ENCODE data around the gene G0S2.

Gene G0S2

DNA sequence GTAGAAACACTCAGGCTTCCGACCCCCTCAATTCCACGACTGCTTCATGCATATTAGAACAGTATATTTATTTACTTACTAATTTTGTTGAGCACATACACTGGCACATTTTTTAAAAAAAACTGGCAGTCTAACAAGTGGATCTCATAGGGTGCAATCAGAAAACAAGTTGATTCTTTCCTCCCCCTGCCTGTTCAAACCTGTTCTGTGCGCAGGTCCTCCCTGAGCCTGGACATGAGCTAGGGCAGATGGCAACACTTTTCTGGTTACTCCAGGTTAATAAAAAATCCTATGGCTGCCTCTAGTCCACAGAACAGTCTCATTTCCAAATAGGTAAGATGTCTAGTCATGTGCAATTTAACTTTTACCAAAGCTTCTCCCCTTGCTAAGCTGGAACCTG, 48.1 kb downstream of the G0S2 start:
- H3K4me1 ChIP-seq (ENCODE audit: control insufficient read depth in 1 of 2, insufficient read depth in 1 of 2, low read depth in 1 of 2, low read length in 1 of 2), result no peaks in the 10 kb centered on the region
- TF ChIP-seq, protein P1, sequence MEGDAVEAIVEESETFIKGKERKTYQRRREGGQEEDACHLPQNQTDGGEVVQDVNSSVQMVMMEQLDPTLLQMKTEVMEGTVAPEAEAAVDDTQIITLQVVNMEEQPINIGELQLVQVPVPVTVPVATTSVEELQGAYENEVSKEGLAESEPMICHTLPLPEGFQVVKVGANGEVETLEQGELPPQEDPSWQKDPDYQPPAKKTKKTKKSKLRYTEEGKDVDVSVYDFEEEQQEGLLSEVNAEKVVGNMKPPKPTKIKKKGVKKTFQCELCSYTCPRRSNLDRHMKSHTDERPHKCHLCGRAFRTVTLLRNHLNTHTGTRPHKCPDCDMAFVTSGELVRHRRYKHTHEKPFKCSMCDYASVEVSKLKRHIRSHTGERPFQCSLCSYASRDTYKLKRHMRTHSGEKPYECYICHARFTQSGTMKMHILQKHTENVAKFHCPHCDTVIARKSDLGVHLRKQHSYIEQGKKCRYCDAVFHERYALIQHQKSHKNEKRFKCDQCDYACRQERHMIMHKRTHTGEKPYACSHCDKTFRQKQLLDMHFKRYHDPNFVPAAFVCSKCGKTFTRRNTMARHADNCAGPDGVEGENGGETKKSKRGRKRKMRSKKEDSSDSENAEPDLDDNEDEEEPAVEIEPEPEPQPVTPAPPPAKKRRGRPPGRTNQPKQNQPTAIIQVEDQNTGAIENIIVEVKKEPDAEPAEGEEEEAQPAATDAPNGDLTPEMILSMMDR (IDR thresholded peaks at IDR 0.05), result no peak
- no peak overlapping the region for H3K4me3 ChIP-seq (ENCODE audit: low read depth in 1 of 2, low read length in 1 of 2)
- no peaks in the 10 kb centered on the region for H3K27me3 ChIP-seq
- no peaks in the 10 kb centered on the region for H3K36me3 ChIP-seq
- no peaks in the 10 kb centered on the region for H3K9me3 ChIP-seq
- no peak overlapping the region for H3K27ac ChIP-seq

DNA sequence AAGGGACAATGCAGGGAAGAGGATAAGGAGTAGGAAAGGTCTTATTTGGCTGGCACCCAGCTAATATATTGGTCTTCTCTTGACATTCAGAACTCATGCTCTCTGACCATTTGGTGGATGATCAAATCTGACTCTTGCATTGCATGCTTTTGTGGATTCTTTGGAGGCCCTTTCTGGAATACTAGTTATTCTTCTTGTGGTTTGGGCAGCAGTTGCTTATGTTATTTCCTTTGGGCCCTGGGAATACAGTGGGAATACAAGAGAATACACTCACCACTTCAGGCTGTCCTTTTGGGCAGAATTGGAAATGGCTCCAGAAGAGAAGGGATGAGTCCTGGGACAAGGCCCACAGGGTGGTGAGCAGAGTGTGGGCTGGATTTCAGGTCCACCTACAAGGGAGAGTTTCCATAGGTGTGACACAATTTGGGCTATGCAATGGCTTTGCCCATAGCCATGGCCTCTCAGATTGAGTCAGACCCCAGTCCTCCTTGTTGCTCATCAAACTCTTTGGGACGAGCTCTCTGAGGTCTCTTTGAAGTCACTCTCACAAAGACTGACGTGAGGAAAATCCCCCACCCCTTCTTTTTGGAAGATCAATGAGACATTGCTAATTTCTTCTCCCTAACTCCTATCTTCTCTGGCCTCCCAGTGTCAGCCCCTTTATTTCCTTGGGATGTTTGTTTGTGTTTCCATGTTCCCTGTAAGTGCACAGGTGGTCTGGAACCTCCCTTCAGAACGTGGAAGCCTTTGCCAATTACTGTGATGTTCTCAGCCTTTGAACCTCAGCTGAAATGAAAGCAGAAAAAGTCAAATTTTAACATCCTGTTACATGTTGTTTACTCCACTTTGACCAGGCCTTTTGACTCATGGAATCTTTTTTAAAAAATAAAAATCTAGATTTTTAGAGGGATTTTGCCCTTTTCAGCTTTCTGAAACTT, 48.8 kb downstream of the G0S2 start:
- Histone ChIP-seq H3K27ac (no peak overlapping the region), H3K4me1 (ENCODE audit: control insufficient read depth in 1 of 2, insufficient read depth in 1 of 2, low read depth in 1 of 2, low read length in 1 of 2) (no peaks in the 10 kb centered on the region), H3K36me3 (no peaks in the 10 kb centered on the region), H3K27me3 (no peaks in the 10 kb centered on the region), H3K4me3 (ENCODE audit: low read depth in 1 of 2, low read length in 1 of 2) (no peak overlapping the region), H3K9me3 (no peaks in the 10 kb centered on the region)
- TF ChIP-seq, protein P1 (IDR thresholded peaks at IDR 0.05), result no peak
